ENCODE data around the gene SOX12. TPM values are rescaled to one million over a fixed set of nuclear protein-coding genes. Genes with fewer than 3 reads are reported as not detected.

Gene SOX12
- total RNA-seq, 1 experiment from 2014 or later = 40.4 TPM

- Histone ChIP-seq H3K27me3 (ENCODE audit: insufficient read depth, low read length) (no peaks in the 10 kb centered on the region), H3K9me3 (ENCODE audit: control insufficient read depth in 1 of 2, insufficient read depth in 1 of 2, low read depth in 1 of 2, low read length in 2 of 2) (no peaks in the 10 kb centered on the region), H2AFZ (ENCODE audit: low read depth, low read length, poor library complexity, severe bottlenecking) (no peak overlapping the region), H4K20me1 (ENCODE audit: insufficient read depth) (no peaks in the 10 kb centered on the region), H3K9me2 (ENCODE audit: insufficient read depth) (no peaks in the 10 kb centered on the region), H3K36me3 (ENCODE audit: control insufficient read depth in 1 of 2, insufficient read depth in 2 of 2, low read length in 2 of 2) (peaks cover 3 to 26% of the 10 kb centered on the region in 2 experiments; a peak in 2 of 4 replicates), H3K9ac (ENCODE audit: low read length) (no peak overlapping the region), H3K4me3 (replicated peaks in 1 of 2; ENCODE audit: low read depth in 1 of 2, low read length in 2 of 2) (no peak overlapping the region), H3K27ac (ENCODE audit: low read depth, low read length) (no peak overlapping the region), H3K4me1 (ENCODE audit: control insufficient read depth in 1 of 2, insufficient read depth in 2 of 2, low read length in 2 of 2) (no peaks in the 10 kb centered on the region), H3K79me2 (ENCODE audit: insufficient read depth, low read length) (no peaks in the 10 kb centered on the region), H3K4me2 (ENCODE audit: low read length) (no peak overlapping the region)
- TF ChIP-seq MAX (IDR thresholded peaks at IDR 0.05) (no peak), ZNF274 (IDR thresholded peaks at IDR 0.05; ENCODE audit: low read depth, low read length) (no peak), POLR2AphosphoS5 (IDR thresholded peaks at IDR 0.05; ENCODE audit: low read depth, low read length) (no peak), SRF (IDR thresholded peaks at IDR 0.05; ENCODE audit: low read depth) (no peak), POLR2A (IDR thresholded peaks at IDR 0.05; ENCODE audit: borderline replicate concordance, extremely low read depth, insufficient read depth, insufficient read length) (no peak), JUND (IDR thresholded peaks at IDR 0.05) (no peak), ATF3 (IDR thresholded peaks at IDR 0.05) (no peak), YY1 (IDR thresholded peaks at IDR 0.05; ENCODE audit: extremely low read depth, insufficient replicate concordance, low read depth, low read length) (no peak), ZBTB33 (IDR thresholded peaks at IDR 0.05; ENCODE audit: extremely low read depth, insufficient replicate concordance, low read length) (no peak), ELF1 (IDR thresholded peaks at IDR 0.05; ENCODE audit: borderline replicate concordance, low read depth) (no peak), ZFX (IDR thresholded peaks at IDR 0.05) (no peak), EZH2phosphoT487 (IDR thresholded peaks at IDR 0.05; ENCODE audit: borderline replicate concordance) (no peak), SIN3A (IDR thresholded peaks at IDR 0.05; ENCODE audit: low read depth) (no peak), RAD21 (IDR thresholded peaks at IDR 0.05; ENCODE audit: low read depth) (no peak)
- DNase-seq (ENCODE audit: low read depth, low spot score) = no peak
- POLR2A ChIA-PET = no interaction called here
- CTCF ChIA-PET = no interaction called here
- ATAC-seq = no peak
- intact Hi-C loops (cut with micrococcal nuclease) = no loop called here
- BruUV-seq (replicated peaks) = no TSS peak
- RAD21 ChIA-PET (ENCODE audit: low non-redundant PET in 1 of 2, low total read pairs in 2 of 2, uncharacterized antibody in 2 of 2, unreplicated experiment in 2 of 2) = no interaction called here
Observed at GRCh38 chr20:275791-276190, 49.6 kb upstream of the SOX12 start.

Measured in HCT116 (cell line).